ENCODE data around the gene LCN6.

The LCN6 gene

DNA sequence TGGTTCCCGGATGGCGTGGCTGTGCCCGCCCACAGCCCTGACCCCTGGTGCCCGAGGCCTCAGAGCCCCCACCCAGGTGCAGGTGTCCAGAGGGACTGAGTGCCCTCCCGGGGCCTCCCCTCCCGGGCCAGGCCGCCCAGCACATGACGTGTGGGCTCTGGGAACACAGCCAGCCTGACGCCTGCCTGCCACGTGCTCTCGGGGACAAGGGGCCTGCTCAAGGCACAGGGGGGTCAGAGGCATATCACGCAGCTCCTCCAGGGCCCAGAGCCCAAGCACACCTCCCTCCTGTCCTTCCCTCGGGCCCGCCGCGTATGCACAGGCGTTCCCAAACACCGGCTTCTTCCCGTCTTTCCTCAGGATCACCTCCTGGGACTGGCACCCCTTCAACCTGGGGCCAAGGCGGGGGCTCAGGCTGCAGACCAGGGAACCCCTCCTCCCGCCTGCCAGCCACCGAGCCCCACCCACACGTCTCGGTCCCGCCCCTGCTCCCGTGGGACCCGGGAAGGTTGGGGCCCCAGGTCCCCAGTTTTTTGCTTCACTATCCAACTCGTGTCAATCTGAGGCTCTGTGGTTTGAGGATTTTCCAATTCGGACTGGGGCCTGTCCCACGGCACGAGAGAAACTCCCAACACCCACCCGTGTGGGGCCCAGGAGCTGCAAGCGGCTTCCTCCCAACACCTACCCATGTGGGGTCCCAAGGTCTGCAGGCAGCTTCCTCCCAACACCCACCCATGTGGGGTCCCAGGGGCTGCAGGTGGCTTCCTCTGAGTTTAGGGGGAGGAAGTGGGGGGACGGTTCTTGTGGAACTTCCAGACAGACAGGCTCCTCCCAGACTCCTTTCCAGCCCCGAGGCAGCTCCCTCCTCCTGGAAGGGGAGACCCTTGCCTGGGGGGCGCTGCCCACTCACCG lies 7.1 kb downstream of the LCN6 start:
- Histone ChIP-seq H3K4me3 (ENCODE audit: low read length, poor library complexity, severe bottlenecking) (no peak overlapping the region), H3K9me2 (replicated peaks; ENCODE audit: low read depth, low read length) (no peaks in the 10 kb centered on the region), H3K27me3 (ENCODE audit: insufficient read depth, low read length, poor library complexity, severe bottlenecking) (no peaks in the 10 kb centered on the region)

DNA sequence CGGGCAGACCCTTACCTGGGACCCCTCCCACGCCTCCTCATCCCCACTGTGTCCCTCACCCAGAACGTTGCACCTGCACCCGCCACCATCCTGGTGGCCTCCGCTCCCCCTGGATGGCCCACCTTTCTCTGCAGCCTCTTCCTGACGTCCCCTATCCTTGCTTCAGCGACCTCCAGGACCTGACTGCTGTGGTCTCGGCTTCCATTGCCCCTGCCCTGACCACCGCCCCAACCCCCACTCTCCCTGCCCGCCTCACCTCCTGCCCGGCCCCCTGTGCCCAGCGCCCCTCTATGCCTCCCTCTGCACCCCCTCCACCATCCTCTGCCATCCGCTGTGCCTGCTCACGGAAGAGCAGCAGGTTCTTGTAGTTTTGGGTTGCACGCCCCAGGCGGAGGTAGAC lies 7.8 kb downstream of the LCN6 start:
- Histone ChIP-seq H4K20me1 (ENCODE audit: insufficient read depth, low read length, poor library complexity, severe bottlenecking) (no peaks in the 10 kb centered on the region), H3F3A (ENCODE audit: low read depth) (no peaks in the 10 kb centered on the region), H3K9me2 (replicated peaks; ENCODE audit: low read depth, low read length) (no peaks in the 10 kb centered on the region), H3K4me3 (ENCODE audit: low read length, poor library complexity, severe bottlenecking) (no peak overlapping the region), H3K9me3 (ENCODE audit: insufficient read depth, low read depth, low read length) (no peaks in the 10 kb centered on the region), H3K4me1 (ENCODE audit: insufficient read depth, low read length, poor library complexity, severe bottlenecking) (no peaks in the 10 kb centered on the region), H3K79me2 (ENCODE audit: insufficient read depth, low read length) (no peaks in the 10 kb centered on the region), H3K27me3 (ENCODE audit: insufficient read depth, low read length, poor library complexity, severe bottlenecking) (no peaks in the 10 kb centered on the region), H3K9ac (ENCODE audit: low read depth, low read length, poor library complexity, severe bottlenecking) (no peak overlapping the region), H3K4me2 (ENCODE audit: low read depth, low read length, poor library complexity, severe bottlenecking) (no peak overlapping the region), H3K36me3 (ENCODE audit: insufficient read depth, low read length) (no peaks in the 10 kb centered on the region), H2AFZ (ENCODE audit: low read length) (no peak overlapping the region)
- TF ChIP-seq, protein P1, sequence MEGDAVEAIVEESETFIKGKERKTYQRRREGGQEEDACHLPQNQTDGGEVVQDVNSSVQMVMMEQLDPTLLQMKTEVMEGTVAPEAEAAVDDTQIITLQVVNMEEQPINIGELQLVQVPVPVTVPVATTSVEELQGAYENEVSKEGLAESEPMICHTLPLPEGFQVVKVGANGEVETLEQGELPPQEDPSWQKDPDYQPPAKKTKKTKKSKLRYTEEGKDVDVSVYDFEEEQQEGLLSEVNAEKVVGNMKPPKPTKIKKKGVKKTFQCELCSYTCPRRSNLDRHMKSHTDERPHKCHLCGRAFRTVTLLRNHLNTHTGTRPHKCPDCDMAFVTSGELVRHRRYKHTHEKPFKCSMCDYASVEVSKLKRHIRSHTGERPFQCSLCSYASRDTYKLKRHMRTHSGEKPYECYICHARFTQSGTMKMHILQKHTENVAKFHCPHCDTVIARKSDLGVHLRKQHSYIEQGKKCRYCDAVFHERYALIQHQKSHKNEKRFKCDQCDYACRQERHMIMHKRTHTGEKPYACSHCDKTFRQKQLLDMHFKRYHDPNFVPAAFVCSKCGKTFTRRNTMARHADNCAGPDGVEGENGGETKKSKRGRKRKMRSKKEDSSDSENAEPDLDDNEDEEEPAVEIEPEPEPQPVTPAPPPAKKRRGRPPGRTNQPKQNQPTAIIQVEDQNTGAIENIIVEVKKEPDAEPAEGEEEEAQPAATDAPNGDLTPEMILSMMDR (conservative IDR thresholded peaks at IDR 0.05; ENCODE audit: low read length), result no peak

More for the DNA sequence above, 7.1 kb downstream of the LCN6 start:
- TF ChIP-seq, protein P1 (conservative IDR thresholded peaks at IDR 0.05; ENCODE audit: low read length), result no peak
- TF ChIP-seq EZH2phosphoT487 (IDR thresholded peaks at IDR 0.05; ENCODE audit: borderline replicate concordance), result no peak
- H3K79me2 ChIP-seq (ENCODE audit: insufficient read depth, low read length), result no peaks in the 10 kb centered on the region
- no peak overlapping the region for H3K4me2 ChIP-seq (ENCODE audit: low read depth, low read length, poor library complexity, severe bottlenecking)
- H3F3A ChIP-seq (ENCODE audit: low read depth), result no peaks in the 10 kb centered on the region
- no peaks in the 10 kb centered on the region for H3K4me1 ChIP-seq (ENCODE audit: insufficient read depth, low read length, poor library complexity, severe bottlenecking)
- H3K36me3 ChIP-seq (ENCODE audit: insufficient read depth, low read length), result no peaks in the 10 kb centered on the region
- H3K9ac ChIP-seq (ENCODE audit: low read depth, low read length, poor library complexity, severe bottlenecking), result no peak overlapping the region
- H2AFZ ChIP-seq (ENCODE audit: low read length), result no peak overlapping the region
- no peaks in the 10 kb centered on the region for H3K9me3 ChIP-seq (ENCODE audit: insufficient read depth, low read depth, low read length)
- no peaks in the 10 kb centered on the region for H4K20me1 ChIP-seq (ENCODE audit: insufficient read depth, low read length, poor library complexity, severe bottlenecking)

DNA sequence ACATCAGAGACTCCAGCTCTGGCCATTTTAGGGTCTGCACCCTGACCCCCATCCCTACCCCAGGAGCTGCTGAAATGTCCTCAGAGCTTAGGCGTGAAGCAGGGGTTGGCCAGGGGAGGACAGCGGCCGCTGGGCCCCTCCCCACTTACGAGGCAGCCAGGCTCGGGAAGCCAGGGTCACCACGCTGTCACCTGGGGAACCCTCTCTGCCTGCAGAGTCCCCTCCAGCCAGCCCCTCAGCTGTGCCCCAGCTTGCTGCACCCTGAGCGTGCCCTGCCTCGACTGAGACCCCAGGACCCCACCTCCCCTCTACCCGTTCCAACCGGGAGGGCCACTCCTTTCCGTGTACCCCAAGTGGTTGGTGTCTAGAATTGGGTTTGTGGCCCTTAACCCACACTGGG lies 8.3 kb downstream of the LCN6 start:
- H3K9ac ChIP-seq (ENCODE audit: low read depth, low read length, poor library complexity, severe bottlenecking), result no peak overlapping the region
- H3K4me3 ChIP-seq (ENCODE audit: low read length, poor library complexity, severe bottlenecking), result no peak overlapping the region
- no peaks in the 10 kb centered on the region for H3K4me1 ChIP-seq (ENCODE audit: insufficient read depth, low read length, poor library complexity, severe bottlenecking)
- no peaks in the 10 kb centered on the region for H3K36me3 ChIP-seq (ENCODE audit: insufficient read depth, low read length)
- H3K27me3 ChIP-seq (ENCODE audit: insufficient read depth, low read length, poor library complexity, severe bottlenecking), result no peaks in the 10 kb centered on the region
- no peak for TF ChIP-seq EZH2phosphoT487 (IDR thresholded peaks at IDR 0.05; ENCODE audit: borderline replicate concordance)
- TF ChIP-seq, protein P1 (conservative IDR thresholded peaks at IDR 0.05; ENCODE audit: low read length), result no peak
- no peaks in the 10 kb centered on the region for H3F3A ChIP-seq (ENCODE audit: low read depth)
- H3K9me3 ChIP-seq (ENCODE audit: insufficient read depth, low read depth, low read length), result no peaks in the 10 kb centered on the region
- no peaks in the 10 kb centered on the region for H3K9me2 ChIP-seq (replicated peaks; ENCODE audit: low read depth, low read length)
- H4K20me1 ChIP-seq (ENCODE audit: insufficient read depth, low read length, poor library complexity, severe bottlenecking), result no peaks in the 10 kb centered on the region
- H3K79me2 ChIP-seq (ENCODE audit: insufficient read depth, low read length), result no peaks in the 10 kb centered on the region
- H3K4me2 ChIP-seq (ENCODE audit: low read depth, low read length, poor library complexity, severe bottlenecking), result no peak overlapping the region
- no peak overlapping the region for H2AFZ ChIP-seq (ENCODE audit: low read length)

All from Loucy (cell line).